ENCODE data around the gene MSI2.

GRCh38 chr17:57507828-57508227, 251.5 kb downstream of the MSI2 start:
- TF ChIP-seq ZNF24 (IDR thresholded peaks at IDR 0.05) (no peak), ZNF561 (CRISPR knock-in tag; conservative IDR thresholded peaks at IDR 0.05) (no peak), ZFX (CRISPR knock-in tag; IDR thresholded peaks at IDR 0.05) (no peak), CHCHD3 (CRISPR knock-in tag; IDR thresholded peaks at IDR 0.05) (no peak)
- TF ChIP-seq, protein P1, sequence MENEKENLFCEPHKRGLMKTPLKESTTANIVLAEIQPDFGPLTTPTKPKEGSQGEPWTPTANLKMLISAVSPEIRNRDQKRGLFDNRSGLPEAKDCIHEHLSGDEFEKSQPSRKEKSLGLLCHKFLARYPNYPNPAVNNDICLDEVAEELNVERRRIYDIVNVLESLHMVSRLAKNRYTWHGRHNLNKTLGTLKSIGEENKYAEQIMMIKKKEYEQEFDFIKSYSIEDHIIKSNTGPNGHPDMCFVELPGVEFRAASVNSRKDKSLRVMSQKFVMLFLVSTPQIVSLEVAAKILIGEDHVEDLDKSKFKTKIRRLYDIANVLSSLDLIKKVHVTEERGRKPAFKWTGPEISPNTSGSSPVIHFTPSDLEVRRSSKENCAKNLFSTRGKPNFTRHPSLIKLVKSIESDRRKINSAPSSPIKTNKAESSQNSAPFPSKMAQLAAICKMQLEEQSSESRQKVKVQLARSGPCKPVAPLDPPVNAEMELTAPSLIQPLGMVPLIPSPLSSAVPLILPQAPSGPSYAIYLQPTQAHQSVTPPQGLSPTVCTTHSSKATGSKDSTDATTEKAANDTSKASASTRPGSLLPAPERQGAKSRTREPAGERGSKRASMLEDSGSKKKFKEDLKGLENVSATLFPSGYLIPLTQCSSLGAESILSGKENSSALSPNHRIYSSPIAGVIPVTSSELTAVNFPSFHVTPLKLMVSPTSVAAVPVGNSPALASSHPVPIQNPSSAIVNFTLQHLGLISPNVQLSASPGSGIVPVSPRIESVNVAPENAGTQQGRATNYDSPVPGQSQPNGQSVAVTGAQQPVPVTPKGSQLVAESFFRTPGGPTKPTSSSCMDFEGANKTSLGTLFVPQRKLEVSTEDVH (IDR thresholded peaks at IDR 0.05; ENCODE audit: low read depth, partially characterized antibody), result no peak

All from K562 (cell line).